ENCODE results near the gene RMI2.
A peak's percentile ranks its signal among the peaks of the same experiment; 100 is the strongest.

RMI2 gene

GRCh38 chr16:11331967-11332366, 13.3 kb upstream of the RMI2 start:
- no peak for DNase-seq (ENCODE audit: low read depth)
- H3K9me3 ChIP-seq (ENCODE audit: control insufficient read depth, low read length): no peaks in the 10 kb centered on the region
- H3K4me1 ChIP-seq (ENCODE audit: control insufficient read depth, insufficient read depth, low read length): peaks cover 22% of the 10 kb centered on the region
- H3K27me3 ChIP-seq (replicated peaks; ENCODE audit: control insufficient read depth, insufficient read depth, low read length): no peaks in the 10 kb centered on the region
- no peaks in the 10 kb centered on the region for H3K36me3 ChIP-seq (ENCODE audit: control insufficient read depth, insufficient read depth, low read length, severe bottlenecking)
- no peak overlapping the region for H3K4me3 ChIP-seq (ENCODE audit: low read length)
- no peak overlapping the region for H3K9ac ChIP-seq (ENCODE audit: low read length)

- no peak for DNase-seq (ENCODE audit: low read depth)
- Histone ChIP-seq H3K9me3 (ENCODE audit: control insufficient read depth, low read length) (no peaks in the 10 kb centered on the region), H3K9ac (ENCODE audit: low read length) (no peak overlapping the region), H3K27me3 (replicated peaks; ENCODE audit: control insufficient read depth, insufficient read depth, low read length) (no peaks in the 10 kb centered on the region), H3K4me3 (ENCODE audit: low read length) (no peak overlapping the region), H3K4me1 (ENCODE audit: control insufficient read depth, insufficient read depth, low read length) (peaks cover 17% of the 10 kb centered on the region), H3K36me3 (ENCODE audit: control insufficient read depth, insufficient read depth, low read length, severe bottlenecking) (no peaks in the 10 kb centered on the region)
Measured at GRCh38 chr16:11333010-11333409, 12.2 kb upstream of the RMI2 start.

- peak; percentile 28 for DNase-seq (ENCODE audit: low read depth)
- H3K27me3 ChIP-seq (replicated peaks; ENCODE audit: control insufficient read depth, insufficient read depth, low read length): no peaks in the 10 kb centered on the region
- H3K9me3 ChIP-seq (ENCODE audit: control insufficient read depth, low read length): no peaks in the 10 kb centered on the region
- H3K9ac ChIP-seq (ENCODE audit: low read length): no peak overlapping the region
- H3K36me3 ChIP-seq (ENCODE audit: control insufficient read depth, insufficient read depth, low read length, severe bottlenecking): no peaks in the 10 kb centered on the region
- H3K4me3 ChIP-seq (ENCODE audit: low read length): no peak overlapping the region
- peaks cover 11% of the 10 kb centered on the region for H3K4me1 ChIP-seq (ENCODE audit: control insufficient read depth, insufficient read depth, low read length)
Measured at GRCh38 chr16:11333702-11334101, 11.6 kb upstream of the RMI2 start.

GRCh38 chr16:11334831-11335404, 10.3 kb upstream of the RMI2 start:
- no peaks in the 10 kb centered on the region for H3K9me3 ChIP-seq (ENCODE audit: control insufficient read depth, low read length)
- H3K9ac ChIP-seq (ENCODE audit: low read length): no peak overlapping the region
- H3K4me3 ChIP-seq (ENCODE audit: low read length): no peak overlapping the region
- no peaks in the 10 kb centered on the region for H3K4me1 ChIP-seq (ENCODE audit: control insufficient read depth, insufficient read depth, low read length)
- H3K36me3 ChIP-seq (ENCODE audit: control insufficient read depth, insufficient read depth, low read length, severe bottlenecking): no peaks in the 10 kb centered on the region
- no peak for DNase-seq (ENCODE audit: low read depth)
- H3K27me3 ChIP-seq (replicated peaks; ENCODE audit: control insufficient read depth, insufficient read depth, low read length): no peaks in the 10 kb centered on the region

GRCh38 chr16:11339075-11339474, 6.2 kb upstream of the RMI2 start:
- H3K4me1 ChIP-seq (ENCODE audit: control insufficient read depth, insufficient read depth, low read length): no peaks in the 10 kb centered on the region
- no peaks in the 10 kb centered on the region for H3K36me3 ChIP-seq (ENCODE audit: control insufficient read depth, insufficient read depth, low read length, severe bottlenecking)
- no peaks in the 10 kb centered on the region for H3K27me3 ChIP-seq (replicated peaks; ENCODE audit: control insufficient read depth, insufficient read depth, low read length)
- no peak overlapping the region for H3K9ac ChIP-seq (ENCODE audit: low read length)
- H3K9me3 ChIP-seq (ENCODE audit: control insufficient read depth, low read length): no peaks in the 10 kb centered on the region
- H3K4me3 ChIP-seq (ENCODE audit: low read length): no peak overlapping the region
- DNase-seq (ENCODE audit: low read depth): no peak

GRCh38 chr16:11340710-11341109, 4.5 kb upstream of the RMI2 start:
- Histone ChIP-seq H3K4me3 (ENCODE audit: low read length) (no peak overlapping the region), H3K9me3 (ENCODE audit: control insufficient read depth, low read length) (no peaks in the 10 kb centered on the region), H3K27me3 (replicated peaks; ENCODE audit: control insufficient read depth, insufficient read depth, low read length) (no peaks in the 10 kb centered on the region), H3K9ac (ENCODE audit: low read length) (no peak overlapping the region), H3K4me1 (ENCODE audit: control insufficient read depth, insufficient read depth, low read length) (peaks cover 5% of the 10 kb centered on the region), H3K36me3 (ENCODE audit: control insufficient read depth, insufficient read depth, low read length, severe bottlenecking) (no peaks in the 10 kb centered on the region)
- no peak for DNase-seq (ENCODE audit: low read depth)

- Histone ChIP-seq H3K4me1 (ENCODE audit: control insufficient read depth, insufficient read depth, low read length) (peaks cover 5% of the 10 kb centered on the region), H3K9me3 (ENCODE audit: control insufficient read depth, low read length) (no peaks in the 10 kb centered on the region)
Measured at GRCh38 chr16:11341371-11341770, 3.9 kb upstream of the RMI2 start.

GRCh38 chr16:11342021-11342855, 3.0 kb upstream of the RMI2 start:
- Histone ChIP-seq H3K4me1 (ENCODE audit: control insufficient read depth, insufficient read depth, low read length) (peaks cover 5% of the 10 kb centered on the region), H3K9me3 (ENCODE audit: control insufficient read depth, low read length) (no peaks in the 10 kb centered on the region), H3K36me3 (ENCODE audit: control insufficient read depth, insufficient read depth, low read length, severe bottlenecking) (no peaks in the 10 kb centered on the region), H3K9ac (ENCODE audit: low read length) (no peak overlapping the region), H3K4me3 (ENCODE audit: low read length) (no peak overlapping the region), H3K27me3 (replicated peaks; ENCODE audit: control insufficient read depth, insufficient read depth, low read length) (no peaks in the 10 kb centered on the region)
- DNase-seq (ENCODE audit: low read depth): no peak

More at GRCh38 chr16:11341371-11341770, 3.9 kb upstream of the RMI2 start:
- Histone ChIP-seq H3K27me3 (replicated peaks; ENCODE audit: control insufficient read depth, insufficient read depth, low read length) (no peaks in the 10 kb centered on the region), H3K9ac (ENCODE audit: low read length) (no peak overlapping the region), H3K4me3 (ENCODE audit: low read length) (no peak overlapping the region), H3K36me3 (ENCODE audit: control insufficient read depth, insufficient read depth, low read length, severe bottlenecking) (no peaks in the 10 kb centered on the region)
- no peak for DNase-seq (ENCODE audit: low read depth)

- no peak overlapping the region for H3K9ac ChIP-seq (ENCODE audit: low read length)
Measured at GRCh38 chr16:11346700-11347319, 1.6 kb downstream of the RMI2 start.

GRCh38 chr16:11347831-11348230, 2.6 kb downstream of the RMI2 start:
- H3K9me3 ChIP-seq (ENCODE audit: control insufficient read depth, low read length): no peaks in the 10 kb centered on the region
- no peak overlapping the region for H3K4me3 ChIP-seq (ENCODE audit: low read length)
- H3K4me1 ChIP-seq (ENCODE audit: control insufficient read depth, insufficient read depth, low read length): peaks cover 27% of the 10 kb centered on the region
- H3K36me3 ChIP-seq (ENCODE audit: control insufficient read depth, insufficient read depth, low read length, severe bottlenecking): no peaks in the 10 kb centered on the region
- no peak overlapping the region for H3K9ac ChIP-seq (ENCODE audit: low read length)
- H3K27me3 ChIP-seq (replicated peaks; ENCODE audit: control insufficient read depth, insufficient read depth, low read length): no peaks in the 10 kb centered on the region
- DNase-seq (ENCODE audit: low read depth): no peak

More at GRCh38 chr16:11346700-11347319, 1.6 kb downstream of the RMI2 start:
- Histone ChIP-seq H3K4me3 (ENCODE audit: low read length) (no peak overlapping the region), H3K9me3 (ENCODE audit: control insufficient read depth, low read length) (no peaks in the 10 kb centered on the region), H3K36me3 (ENCODE audit: control insufficient read depth, insufficient read depth, low read length, severe bottlenecking) (no peaks in the 10 kb centered on the region), H3K27me3 (replicated peaks; ENCODE audit: control insufficient read depth, insufficient read depth, low read length) (no peaks in the 10 kb centered on the region), H3K4me1 (ENCODE audit: control insufficient read depth, insufficient read depth, low read length) (peaks cover 27% of the 10 kb centered on the region)
- DNase-seq (ENCODE audit: low read depth): no peak

- H3K36me3 ChIP-seq (ENCODE audit: control insufficient read depth, insufficient read depth, low read length, severe bottlenecking): no peaks in the 10 kb centered on the region
- H3K9me3 ChIP-seq (ENCODE audit: control insufficient read depth, low read length): no peaks in the 10 kb centered on the region
- no peaks in the 10 kb centered on the region for H3K27me3 ChIP-seq (replicated peaks; ENCODE audit: control insufficient read depth, insufficient read depth, low read length)
- H3K9ac ChIP-seq (ENCODE audit: low read length): no peak overlapping the region
- peaks cover 27% of the 10 kb centered on the region for H3K4me1 ChIP-seq (ENCODE audit: control insufficient read depth, insufficient read depth, low read length)
- H3K4me3 ChIP-seq (ENCODE audit: low read length): no peak overlapping the region
- DNase-seq (ENCODE audit: low read depth): no peak
Measured at GRCh38 chr16:11348737-11349598, 3.7 kb downstream of the RMI2 start.
